ENCODE measurements around the gene ABLIM1.

Gene ABLIM1

DNA sequence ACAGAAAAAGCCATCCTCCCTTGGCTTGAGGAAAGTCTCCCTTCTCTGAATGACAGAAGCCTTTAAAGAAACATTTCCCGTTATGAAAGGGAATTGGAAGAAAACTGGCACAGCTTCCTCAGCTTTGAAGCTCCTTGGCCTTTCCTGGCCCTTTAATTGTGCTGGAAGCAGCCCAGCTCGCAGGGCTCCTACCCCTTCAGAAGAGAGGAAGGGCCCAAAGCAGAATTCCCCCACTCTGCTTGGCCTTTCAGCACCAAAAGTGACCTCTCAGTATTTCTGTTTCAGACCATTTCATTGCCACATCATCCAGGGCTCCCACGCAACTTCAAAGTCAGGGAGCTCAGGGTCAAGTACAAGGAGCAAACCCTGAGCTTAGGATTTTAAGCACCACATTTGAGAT is 258.0 kb downstream of the ABLIM1 start:
- Histone ChIP-seq H3K27ac (no peak overlapping the region), H3K27me3 (ENCODE audit: insufficient read depth, low read depth, severe bottlenecking) (peaks cover 74% of the 10 kb centered on the region), H3K9me3 (ENCODE audit: severe bottlenecking) (no peaks in the 10 kb centered on the region), H3K4me3 (ENCODE audit: low read depth, low read length) (no peak overlapping the region), H3K36me3 (no peaks in the 10 kb centered on the region)
- DNase-seq, result no peak
- no peak for TF ChIP-seq CTCF (IDR thresholded peaks at IDR 0.05; ENCODE audit: low read depth, low read length)

- Histone ChIP-seq H3K36me3 (no peaks in the 10 kb centered on the region), H3K4me3 (ENCODE audit: low read depth, low read length) (no peak overlapping the region), H3K27me3 (ENCODE audit: insufficient read depth, low read depth, severe bottlenecking) (peaks cover 74% of the 10 kb centered on the region), H3K9me3 (ENCODE audit: severe bottlenecking) (no peaks in the 10 kb centered on the region), H3K27ac (no peak overlapping the region)
- TF ChIP-seq CTCF (IDR thresholded peaks at IDR 0.05; ENCODE audit: low read depth, low read length), result no peak
- no peak for DNase-seq
These were observed 258.5 kb downstream of the ABLIM1 start for GRCh38 chr10:114399576-114399975.

- H3K27me3 ChIP-seq (ENCODE audit: insufficient read depth, low read depth, severe bottlenecking), result peaks cover 71% of the 10 kb centered on the region
- H3K36me3 ChIP-seq, result no peaks in the 10 kb centered on the region
- H3K27ac ChIP-seq, result no peak overlapping the region
- H3K9me3 ChIP-seq (ENCODE audit: severe bottlenecking), result no peaks in the 10 kb centered on the region
- TF ChIP-seq CTCF (IDR thresholded peaks at IDR 0.05; ENCODE audit: low read depth, low read length), result no peak
- no peak overlapping the region for H3K4me3 ChIP-seq (ENCODE audit: low read depth, low read length)
- no peak for DNase-seq
These were observed 259.3 kb downstream of the ABLIM1 start for GRCh38 chr10:114398587-114399331.

- Histone ChIP-seq H3K27ac (no peak overlapping the region), H3K36me3 (no peaks in the 10 kb centered on the region), H3K9me3 (ENCODE audit: severe bottlenecking) (no peaks in the 10 kb centered on the region), H3K4me3 (ENCODE audit: low read depth, low read length) (no peak overlapping the region), H3K27me3 (ENCODE audit: insufficient read depth, low read depth, severe bottlenecking) (peaks cover 68% of the 10 kb centered on the region)
- no peak for TF ChIP-seq CTCF (IDR thresholded peaks at IDR 0.05; ENCODE audit: low read depth, low read length)
- DNase-seq, result peak; percentile 12
These were observed 260.4 kb downstream of the ABLIM1 start for GRCh38 chr10:114397651-114398145.

DNA sequence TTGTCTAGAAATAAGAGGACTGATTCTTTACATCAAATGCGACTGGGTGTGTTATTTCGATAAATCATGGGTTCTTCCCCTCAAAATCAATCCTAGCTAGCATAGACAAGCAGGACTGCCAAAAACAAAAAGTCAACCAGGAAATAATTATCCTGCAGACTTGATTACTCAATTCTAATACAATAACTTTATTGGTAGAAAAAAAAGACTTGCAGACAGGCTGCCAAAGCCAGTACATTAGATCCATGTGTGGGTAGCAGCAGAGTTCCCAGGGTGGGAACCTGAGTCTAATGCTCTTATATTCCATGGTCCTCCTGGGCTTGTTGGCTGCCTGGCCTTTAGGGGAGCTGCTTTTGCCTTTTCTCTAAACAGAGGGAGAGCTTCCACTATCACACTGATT is 261.6 kb downstream of the ABLIM1 start:
- DNase-seq, result no peak
- TF ChIP-seq CTCF (IDR thresholded peaks at IDR 0.05; ENCODE audit: low read depth, low read length), result no peak

More for the DNA sequence above, 261.6 kb downstream of the ABLIM1 start:
- no peak overlapping the region for H3K4me3 ChIP-seq (ENCODE audit: low read depth, low read length)
- H3K9me3 ChIP-seq (ENCODE audit: severe bottlenecking), result no peaks in the 10 kb centered on the region
- H3K36me3 ChIP-seq, result no peaks in the 10 kb centered on the region
- H3K27me3 ChIP-seq (ENCODE audit: insufficient read depth, low read depth, severe bottlenecking), result peaks cover 69% of the 10 kb centered on the region
- H3K27ac ChIP-seq, result no peak overlapping the region
